DND-41 (cell line): Measurements from ENCODE around the gene TSKS.

Experiments used
- ATAC-seq: fragments of 200-7000 bp; cut with Tn5 transposase; 3 replicates; pipeline ENCODE4 v1.9.1; 2021; ENCODE audit warnings: low read depth; ENCODE audit not compliant: insufficient read depth
- DNase-seq: peaks from one replicate; pipeline ENCODE4 v3.0.0-alpha.2; 2020
- H2AFZ ChIP-seq: 2 replicates; pipeline ENCODE4 v1.6.0; 2012; ENCODE audit warnings: low read depth, low read length
- H3K27ac ChIP-seq: 2 replicates; pipeline ENCODE4 v1.5.1; 2012; ENCODE audit warnings: low read length, inconsistent platforms
- H3K27me3 ChIP-seq: fragments of 200-600 bp; sonication (generic); 2 replicates; pipeline ENCODE4 v1.6.0; 2012; ENCODE audit warnings: low read length, mild to moderate bottlenecking, inconsistent platforms; ENCODE audit not compliant: insufficient read depth, poor library complexity
- H3K36me3 ChIP-seq: 2 replicates; pipeline ENCODE4 v1.5.1; 2012; ENCODE audit warnings: low read length, inconsistent platforms; ENCODE audit not compliant: insufficient read depth
- H3K4me1 ChIP-seq: 2 replicates; pipeline ENCODE4 v1.5.1; 2012; ENCODE audit warnings: mild to moderate bottlenecking, low read length; ENCODE audit not compliant: insufficient read depth
- H3K4me2 ChIP-seq: 2 replicates; pipeline ENCODE4 v1.6.0; 2012; ENCODE audit warnings: mild to moderate bottlenecking, moderate library complexity, low read length, inconsistent platforms; ENCODE audit not compliant: insufficient read depth
- H3K4me3 ChIP-seq, 2 experiments: fragments of 200-600 bp in 1 of 2; shearing (Covaris generic) in 1 of 2; 2 replicates each; pipeline ENCODE4 v1.5.1; 2012 to 2016; ENCODE audit warnings: inconsistent platforms in 2 of 2, low read length in 2 of 2, mild to moderate bottlenecking in 2 of 2, low read depth in 1 of 2, moderate library complexity in 1 of 2
- H3K79me2 ChIP-seq: 2 replicates; pipeline ENCODE4 v1.6.0; 2012; ENCODE audit warnings: low read length, inconsistent platforms; ENCODE audit not compliant: insufficient read depth
- H3K9ac ChIP-seq: 2 replicates; pipeline ENCODE4 v1.6.0; 2012; ENCODE audit warnings: low read depth, mild to moderate bottlenecking, inconsistent platforms, low read length, moderate library complexity
- H3K9me3 ChIP-seq: 2 replicates; pipeline ENCODE4 v1.5.1; 2012; ENCODE audit warnings: low read length, moderate library complexity, mild to moderate bottlenecking, inconsistent platforms; ENCODE audit not compliant: insufficient read depth, severe bottlenecking
- H4K20me1 ChIP-seq: 2 replicates; pipeline ENCODE4 v1.6.0; 2012; ENCODE audit warnings: low read length; ENCODE audit not compliant: insufficient read depth
- CTCF ChIP-seq: IDR thresholded peaks from 2 replicates; pipeline ENCODE4 v1.5.1; 2012; ENCODE audit warnings: borderline replicate concordance, low read length, moderate library complexity, mild to moderate bottlenecking; ENCODE audit not compliant: poor library complexity, severe bottlenecking; ENCODE audit errors: extremely low read depth
- EZH2 ChIP-seq: IDR thresholded peaks from 3 replicates; pipeline ENCODE4 v1.6.1; 2012; ENCODE audit warnings: borderline replicate concordance, low read depth, mild to moderate bottlenecking, moderate library complexity, low read length, inconsistent platforms; ENCODE audit not compliant: severe bottlenecking

TSKS gene

GRCh38 chr19:49766007-49766929 lies 3.2 kb upstream of the TSKS start:
- peaks cover 30% of the 10 kb centered on the region for H3K4me1 ChIP-seq
- H2AFZ ChIP-seq, result peak overlapping the region; percentile 87
- H3K4me2 ChIP-seq, result peak overlapping the region; percentile 73
- H3K9ac ChIP-seq, result peak overlapping the region; percentile 54
- peak; percentile 90 for ATAC-seq
- peaks cover 16% of the 10 kb centered on the region for H4K20me1 ChIP-seq
- TF ChIP-seq EZH2, result no peak
- no peak for TF ChIP-seq CTCF
- H3K27me3 ChIP-seq, result no peaks in the 10 kb centered on the region
- H3K9me3 ChIP-seq, result no peaks in the 10 kb centered on the region
- H3K36me3 ChIP-seq, result 0 out of 2 replicates have a peak, but pooled peaks cover 3% of the 10 kb centered on the region
- peak overlapping the region; percentile 89 for H3K27ac ChIP-seq
- DNase-seq, result peak; percentile 100
- H3K4me3 ChIP-seq, result peak overlapping the region in 1 of 2 experiments; percentile 59; a peak in 2 of 4 replicates
- peaks cover 36% of the 10 kb centered on the region for H3K79me2 ChIP-seq

- H3K4me1 ChIP-seq, result peaks cover 28% of the 10 kb centered on the region
- 0 out of 2 replicates have a peak, but pooled peaks cover 2% of the 10 kb centered on the region for H3K36me3 ChIP-seq
- H3K4me3 ChIP-seq, result no peak overlapping the region
- H3K9ac ChIP-seq, result no peak overlapping the region
- H2AFZ ChIP-seq, result no peak overlapping the region
- H3K9me3 ChIP-seq, result no peaks in the 10 kb centered on the region
- H3K27ac ChIP-seq, result no peak overlapping the region
- no peak for TF ChIP-seq CTCF
- no peak for TF ChIP-seq EZH2
- H4K20me1 ChIP-seq, result peaks cover 14% of the 10 kb centered on the region
- H3K4me2 ChIP-seq, result no peak overlapping the region
- ATAC-seq, result no peak
- no peak for DNase-seq
- H3K79me2 ChIP-seq, result peaks cover 24% of the 10 kb centered on the region
- H3K27me3 ChIP-seq, result no peaks in the 10 kb centered on the region
Measured at GRCh38 chr19:49764341-49764740, 1.2 kb upstream of the TSKS start.

GRCh38 chr19:49761625-49762311 lies 1.3 kb downstream of the TSKS start:
- H3K79me2 ChIP-seq, result no peaks in the 10 kb centered on the region
- DNase-seq, result no peak
- H3K4me2 ChIP-seq, result no peak overlapping the region
- TF ChIP-seq CTCF, result no peak
- no peak for TF ChIP-seq EZH2
- H3K9me3 ChIP-seq, result no peaks in the 10 kb centered on the region
- no peaks in the 10 kb centered on the region for H3K27me3 ChIP-seq
- H4K20me1 ChIP-seq, result no peaks in the 10 kb centered on the region
- H3K9ac ChIP-seq, result no peak overlapping the region
- no peaks in the 10 kb centered on the region for H3K36me3 ChIP-seq
- H3K4me3 ChIP-seq, result no peak overlapping the region
- no peak for ATAC-seq
- no peak overlapping the region for H3K27ac ChIP-seq
- H2AFZ ChIP-seq, result peak overlapping the region; percentile 36
- H3K4me1 ChIP-seq, result peaks cover 11% of the 10 kb centered on the region
